ENCODE results near the gene PCED1B.

Gene PCED1B

DNA sequence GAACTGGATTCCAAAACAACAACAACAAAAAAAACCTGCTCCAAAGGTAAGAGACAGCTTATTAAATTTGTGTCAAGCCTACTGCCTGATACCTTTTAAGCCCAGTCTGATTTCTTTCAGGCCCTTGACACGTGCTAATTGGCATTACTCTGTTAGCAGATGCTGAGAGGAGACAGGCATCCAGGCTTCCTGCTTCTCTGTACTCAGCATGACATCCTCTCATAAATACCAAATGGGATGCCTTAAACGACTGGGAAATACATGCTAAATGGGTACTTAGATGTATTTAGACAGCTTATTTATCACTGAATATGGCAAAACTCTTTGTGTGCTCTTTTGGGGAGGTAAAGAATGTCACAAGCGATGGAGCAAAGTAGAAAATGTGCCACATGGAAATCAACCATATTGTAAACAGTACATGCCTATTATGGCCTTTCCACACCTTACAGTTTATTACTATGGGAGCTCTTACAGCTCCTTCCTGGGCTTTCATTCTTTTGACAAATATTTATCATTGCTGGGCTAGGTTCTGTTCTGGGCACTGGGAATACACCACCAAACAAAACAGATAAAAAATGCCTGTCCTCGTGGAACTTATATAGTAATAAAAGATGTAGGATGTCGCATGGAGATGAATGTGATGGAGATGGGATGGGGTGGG lies 11.5 kb upstream of the PCED1B start:
- DNase-seq: no peak

DNA sequence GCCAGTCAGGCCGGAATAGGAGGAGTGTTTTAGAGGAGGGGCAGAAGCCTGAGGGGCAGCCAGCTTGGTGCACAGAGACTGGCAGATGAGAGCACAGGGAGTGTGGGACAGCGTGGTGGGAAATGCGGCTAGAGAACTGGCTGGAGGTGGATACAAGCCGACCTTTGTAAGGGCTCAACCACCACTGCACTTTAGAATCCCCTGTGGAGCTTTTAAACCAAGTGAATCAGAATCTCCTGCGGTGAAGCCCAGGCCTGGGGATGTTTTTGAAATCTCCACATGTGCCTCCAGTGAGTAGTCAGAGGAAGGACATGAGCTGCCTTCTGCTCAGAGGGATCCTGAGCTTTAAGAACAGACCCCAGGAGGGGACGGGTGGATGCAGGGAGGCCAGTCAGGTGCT lies 10.9 kb upstream of the PCED1B start:
- no peak for DNase-seq

DNA sequence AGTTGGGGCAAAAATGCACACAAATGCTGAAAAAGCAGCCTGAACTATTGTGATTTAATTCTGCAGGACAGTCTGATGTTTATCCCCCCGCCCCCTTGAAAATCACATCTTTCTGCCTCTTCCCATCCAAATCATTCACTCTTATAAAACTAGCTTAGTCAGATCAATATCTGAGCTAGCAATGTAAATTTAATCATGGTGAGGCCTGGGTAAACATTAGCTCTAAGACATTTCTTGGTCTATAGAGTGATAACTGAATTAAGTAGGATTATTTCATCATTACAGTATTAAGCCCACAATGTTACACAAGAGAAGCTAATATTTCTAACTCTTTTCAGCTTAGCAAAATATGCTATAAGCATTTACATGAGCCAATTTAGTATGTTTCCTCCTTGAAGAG lies 9.1 kb upstream of the PCED1B start:
- no peak for DNase-seq

DNA sequence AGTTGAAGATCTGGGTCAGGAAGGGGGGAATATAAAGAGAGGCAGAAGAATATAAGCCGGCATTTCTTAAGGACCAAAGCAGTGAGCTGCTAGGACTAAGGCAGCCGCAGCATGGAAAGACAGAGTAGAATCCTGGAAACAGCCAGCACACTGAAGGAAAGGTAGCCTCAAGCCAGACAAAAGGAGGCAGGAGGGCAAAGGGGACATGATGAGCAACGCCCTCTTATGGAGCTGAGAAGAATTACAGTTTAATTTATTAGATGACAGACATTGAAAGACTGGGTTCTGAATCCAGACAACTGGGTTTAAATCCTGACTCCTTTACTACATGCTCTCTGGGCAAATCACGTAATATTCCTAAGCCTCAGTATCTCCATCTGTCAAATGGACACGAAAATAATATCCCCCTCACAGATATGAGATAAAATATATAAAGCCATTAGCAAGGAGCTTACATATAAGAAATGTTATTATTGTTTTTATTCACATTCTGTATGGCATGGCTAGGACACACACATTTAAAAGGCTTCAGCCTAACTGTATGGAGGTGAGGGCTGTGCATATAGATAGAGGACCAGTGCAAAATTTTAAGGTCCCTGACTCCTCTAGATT lies 8.1 kb upstream of the PCED1B start:
- peak in 1 of 2 experiments; percentile 1 for DNase-seq

DNA sequence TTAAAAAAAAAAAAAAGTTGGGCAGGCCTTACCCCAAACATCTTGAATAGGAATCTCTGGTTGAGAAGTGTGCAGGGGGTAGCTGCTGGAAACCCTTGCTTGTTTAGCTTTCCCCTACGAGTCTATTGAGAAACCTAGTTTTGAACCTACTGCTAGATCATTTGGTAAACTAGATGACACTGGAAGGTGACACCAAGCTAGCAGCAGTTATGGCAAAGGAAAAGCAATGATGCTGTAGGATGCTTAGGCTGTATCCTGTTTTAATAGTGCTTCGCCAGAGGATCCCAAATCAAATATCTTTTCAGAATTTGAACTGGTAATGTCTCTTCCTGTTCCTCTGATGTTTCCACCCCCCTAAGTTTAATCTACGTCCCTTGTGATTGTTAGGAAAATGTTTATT lies 5.5 kb upstream of the PCED1B start:
- no peak for DNase-seq

DNA sequence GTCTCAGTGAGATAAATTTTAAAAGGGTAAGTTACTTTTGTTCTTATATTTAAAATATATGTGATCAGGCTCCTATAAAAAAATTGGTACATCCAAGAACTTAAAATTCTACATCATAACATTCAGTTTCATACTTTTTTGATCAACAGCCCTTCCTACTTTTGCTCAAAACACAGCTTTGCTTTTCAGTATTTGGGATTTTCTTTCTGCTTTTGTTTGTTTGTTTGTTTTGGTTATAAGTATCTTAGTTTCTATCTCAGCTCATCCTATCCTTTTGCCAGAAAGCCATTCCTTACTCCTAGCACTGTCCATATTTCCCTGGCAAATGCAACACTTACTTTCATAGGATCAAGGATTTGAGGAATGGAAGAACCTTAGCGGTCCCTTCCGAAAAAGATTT lies 4.7 kb upstream of the PCED1B start:
- DNase-seq: no peak

DNA sequence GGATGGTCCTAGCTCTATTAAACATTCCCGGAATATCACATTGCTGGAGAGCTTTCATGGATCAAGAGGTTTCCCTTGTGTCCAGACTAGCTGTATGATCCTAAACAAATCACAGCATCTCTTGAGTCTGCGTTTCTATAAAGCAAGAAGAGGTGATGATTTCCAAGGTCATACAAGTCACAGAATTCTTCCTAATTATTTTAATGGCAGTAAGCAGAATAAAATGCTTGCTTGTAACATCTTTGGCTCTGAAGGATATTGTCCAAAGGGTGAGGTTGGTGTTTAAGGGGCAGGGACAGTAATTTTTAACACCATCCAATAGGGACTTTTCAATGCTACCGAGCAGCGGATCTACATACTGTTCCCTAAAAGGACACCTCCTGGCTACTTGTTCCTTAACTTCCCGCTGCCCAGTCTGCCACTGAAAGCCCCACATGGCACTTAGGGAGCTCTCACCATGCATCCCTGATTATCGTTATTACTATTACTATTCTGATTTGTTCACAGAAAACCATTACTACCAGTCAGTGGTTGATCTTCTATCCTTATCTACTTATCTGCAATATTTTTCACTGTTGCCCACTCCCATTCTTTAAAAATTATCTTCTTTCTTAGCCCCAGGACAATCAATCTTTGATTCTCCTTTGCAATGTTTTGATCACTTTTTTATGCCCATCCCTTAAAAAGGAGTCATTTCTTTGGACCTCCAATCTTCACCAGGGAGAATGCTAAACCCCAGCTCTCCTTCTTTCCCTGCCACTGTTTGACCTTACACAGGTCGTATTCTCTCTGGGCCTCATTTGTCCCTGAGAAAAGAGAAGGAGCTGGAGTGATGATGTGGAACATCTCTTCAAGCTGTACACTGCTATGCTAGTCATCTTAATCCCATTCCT lies 4.0 kb upstream of the PCED1B start:
- DNase-seq: no peak

DNA sequence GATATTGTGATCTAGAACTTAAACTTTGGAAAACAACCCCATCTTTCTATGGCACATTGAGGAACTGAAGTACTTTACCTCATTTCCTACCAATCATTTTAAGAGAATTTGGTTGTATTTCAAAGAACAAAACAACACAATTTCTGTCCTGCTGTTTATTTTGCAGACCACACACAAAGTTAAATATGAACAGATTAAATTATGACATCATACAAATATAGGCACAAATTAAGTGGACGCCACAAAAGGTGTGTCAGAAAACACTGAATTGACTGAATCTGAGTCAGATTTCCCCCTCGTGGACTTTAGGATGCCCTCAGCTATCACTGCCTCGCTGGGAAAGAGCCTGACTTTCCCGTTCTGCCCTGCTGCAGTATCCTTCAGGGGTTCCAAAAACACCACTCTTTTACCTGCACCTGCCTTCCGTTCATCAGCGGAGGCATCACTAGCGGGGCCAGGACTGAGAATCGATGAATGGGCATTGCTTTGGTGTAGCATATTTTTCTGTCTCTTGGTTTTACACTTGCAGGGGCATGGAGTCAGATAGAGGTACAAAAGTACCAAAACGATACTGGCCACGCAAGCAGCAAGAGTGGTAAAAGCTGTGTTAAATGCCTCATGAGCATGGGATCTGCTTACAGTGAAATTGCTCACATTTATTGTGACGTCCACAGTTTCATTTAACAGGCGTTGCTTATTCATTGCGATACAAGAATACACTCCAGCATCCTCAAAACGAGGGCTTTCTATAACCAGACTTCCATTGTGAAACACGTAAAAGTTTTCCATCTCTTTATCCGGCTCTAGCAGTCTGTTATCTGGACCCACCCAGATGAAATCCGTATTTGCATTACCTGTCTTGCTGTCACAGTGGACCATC lies 2.0 kb upstream of the PCED1B start:
- no peak for DNase-seq

DNA sequence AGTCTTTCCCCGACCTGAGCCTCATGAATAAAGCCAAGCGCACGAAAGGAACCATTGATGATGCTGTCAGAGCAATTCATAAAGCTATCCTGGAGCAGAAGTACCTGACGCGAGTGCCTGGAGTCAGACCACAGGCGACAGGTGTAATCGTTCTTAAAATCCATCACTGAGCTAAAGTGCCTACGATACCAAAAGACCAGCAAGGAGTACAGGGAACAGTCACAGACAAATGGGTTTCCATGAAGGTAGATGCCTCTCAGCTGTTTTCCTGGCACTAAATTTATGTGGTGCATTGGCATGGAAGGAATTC lies 1.4 kb upstream of the PCED1B start:
- no peak for DNase-seq

DNA sequence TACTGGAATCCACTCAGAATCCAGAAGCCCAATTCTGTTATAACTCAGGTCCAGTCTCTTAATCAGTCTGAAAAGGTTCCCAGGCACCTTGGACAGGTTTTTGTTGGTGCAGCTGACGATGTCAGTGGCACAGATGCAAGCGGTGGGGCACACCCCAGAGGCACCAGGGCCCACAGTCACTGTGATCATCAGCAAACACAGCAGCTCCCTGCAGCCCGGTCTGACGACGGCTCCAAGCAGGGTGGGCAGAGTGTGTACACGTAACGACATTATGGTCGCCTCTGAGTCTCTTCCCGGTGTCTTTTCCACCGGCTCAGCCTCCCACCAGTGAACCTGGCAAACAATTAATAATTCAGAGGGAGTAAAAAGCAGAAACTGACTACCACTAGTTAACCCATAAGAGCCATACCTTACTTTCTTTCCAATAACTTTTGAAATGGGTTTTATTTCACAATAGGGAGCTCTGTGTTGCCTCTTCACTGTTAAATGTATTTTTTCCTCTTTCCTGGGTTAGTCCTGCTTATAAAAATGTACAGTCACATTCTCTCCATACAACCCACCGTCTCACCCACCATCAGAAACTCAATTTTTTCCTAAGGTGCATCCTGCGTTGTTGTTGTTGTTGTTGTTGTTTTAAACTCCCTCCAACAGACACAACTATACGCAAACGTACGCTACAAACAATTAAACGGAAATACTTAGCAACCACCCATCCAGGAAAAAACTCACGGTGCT lies 521 bp upstream of the PCED1B start:
- DNase-seq: no peak

DNA sequence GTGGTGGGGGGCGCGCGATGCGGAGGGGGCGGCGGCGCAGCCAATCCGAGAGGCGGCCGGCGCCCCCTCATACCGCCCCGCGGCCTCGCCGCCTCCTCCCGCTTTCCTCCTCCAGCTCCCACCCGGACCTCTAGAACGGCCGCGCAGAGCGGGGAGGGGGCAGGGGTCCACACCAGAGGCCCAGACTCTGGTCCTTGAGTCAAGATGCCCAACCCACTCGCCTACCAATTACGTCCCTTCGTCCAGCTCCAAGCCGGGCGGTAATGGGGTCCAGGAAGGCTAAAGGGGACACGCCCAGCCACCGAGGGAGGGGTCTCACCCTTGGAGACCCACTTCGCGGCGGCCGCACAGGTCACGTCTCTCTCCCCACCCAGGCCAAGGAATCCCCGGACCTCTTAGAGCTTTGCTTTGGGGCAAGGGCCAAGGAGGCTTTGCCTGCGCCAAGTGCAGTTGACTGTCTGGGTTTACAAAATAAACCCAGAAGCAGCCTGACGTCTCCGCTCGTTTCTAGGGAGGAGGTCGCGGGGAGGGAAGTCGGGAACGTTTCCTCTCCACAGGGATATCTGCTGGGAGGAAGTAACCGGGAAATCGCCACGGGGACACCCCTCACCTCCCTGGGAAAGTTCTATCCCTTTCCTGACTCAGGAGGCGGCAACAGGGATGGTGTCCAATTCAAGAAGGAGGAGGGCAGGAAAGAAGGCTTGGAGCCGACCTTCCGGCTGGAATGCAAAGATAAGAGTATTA lies 732 bp downstream of the PCED1B start:
- no peak for DNase-seq

DNA sequence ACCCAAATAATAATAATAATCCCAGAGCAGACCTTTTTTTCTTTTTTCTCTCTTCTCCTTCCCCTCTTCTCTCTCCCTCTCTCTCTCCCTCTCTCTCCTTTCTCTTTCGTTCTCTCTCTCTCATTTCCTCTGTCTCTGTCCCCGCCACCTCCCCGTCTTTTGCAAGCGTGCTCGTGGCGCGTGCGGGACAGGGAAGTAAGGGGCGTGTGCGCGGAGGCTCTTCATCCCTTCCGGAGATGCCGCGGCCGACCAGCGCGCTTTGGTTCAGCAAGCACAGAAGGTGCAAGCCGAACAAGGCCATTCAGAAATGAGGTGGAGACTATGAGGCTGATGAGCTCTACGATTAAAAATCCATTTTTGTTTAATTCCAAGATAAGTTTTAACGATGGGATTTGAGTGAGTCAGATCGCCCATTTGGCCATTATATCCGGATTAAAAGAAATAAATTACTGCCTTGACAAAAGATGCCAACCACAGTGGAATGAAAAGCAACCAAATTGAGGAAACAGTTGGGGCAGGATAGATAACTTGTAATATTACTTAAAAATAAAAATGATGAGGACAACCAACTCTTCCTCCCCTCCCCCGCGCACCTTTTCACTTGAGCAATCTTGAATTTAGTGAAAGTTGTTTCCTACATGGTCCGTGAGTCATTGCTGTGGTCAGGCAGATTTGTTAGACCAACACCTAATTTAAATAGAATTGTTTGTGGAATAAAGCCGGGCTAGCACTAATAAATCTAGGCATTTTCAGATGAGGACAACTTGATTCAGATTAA lies 1.5 kb downstream of the PCED1B start:
- DNase-seq: no peak

DNA sequence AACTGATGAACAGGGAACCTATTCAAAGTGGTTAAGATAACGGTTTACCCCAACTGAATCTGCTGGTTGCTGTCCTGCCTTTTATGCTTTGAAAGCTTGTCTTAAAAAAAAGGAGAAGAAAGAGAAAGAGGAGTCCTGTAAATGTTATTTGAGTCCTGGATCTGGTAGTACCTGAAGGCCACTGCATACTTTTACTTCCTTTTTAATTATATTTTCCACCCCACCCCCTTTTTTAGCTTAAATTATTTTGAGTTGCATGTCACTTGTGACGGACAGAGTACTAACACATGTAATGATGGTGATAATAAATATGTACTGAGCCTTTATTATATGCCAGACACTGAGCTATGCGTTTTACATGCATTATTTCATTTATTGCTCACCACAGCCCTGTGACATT lies 2.9 kb downstream of the PCED1B start:
- DNase-seq: no peak

DNA sequence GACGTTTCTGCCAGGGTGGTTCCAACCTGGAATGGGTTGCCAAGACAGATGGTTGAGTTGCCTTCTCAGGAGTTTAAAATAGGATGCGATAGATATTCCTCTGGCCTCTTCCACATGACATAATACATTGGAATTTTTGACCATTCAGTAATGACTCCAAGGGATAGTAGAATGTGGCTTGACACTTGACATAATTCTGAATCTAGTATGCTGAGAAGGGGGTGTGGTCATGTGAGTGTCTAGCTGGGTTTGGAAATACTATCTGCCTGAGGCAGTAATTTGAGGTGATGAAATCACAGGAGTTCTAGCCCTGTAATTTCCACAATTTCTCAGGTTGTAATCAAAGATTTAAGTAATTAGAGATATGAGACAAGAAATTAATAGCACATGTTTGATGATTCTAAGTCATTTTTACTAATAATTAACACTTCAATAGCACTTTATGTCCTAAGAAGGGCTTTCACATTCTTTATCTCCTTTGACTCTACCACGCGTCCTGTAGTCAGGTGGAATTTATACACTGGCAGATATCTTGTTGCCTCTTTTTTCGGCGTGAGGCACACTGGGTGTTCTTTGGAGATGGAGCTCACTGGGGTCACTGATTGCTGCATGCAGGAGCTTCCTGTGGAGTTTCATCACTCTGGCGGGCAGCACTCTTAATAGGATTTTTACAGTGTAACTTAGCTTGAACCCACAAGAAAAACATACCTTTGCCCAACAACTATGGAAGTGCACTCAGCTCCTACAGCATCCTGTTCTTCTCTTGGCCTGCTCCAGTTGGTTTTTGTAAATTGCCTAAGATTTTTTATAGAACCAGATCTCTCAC lies 3.6 kb downstream of the PCED1B start:
- no peak for DNase-seq

DNA sequence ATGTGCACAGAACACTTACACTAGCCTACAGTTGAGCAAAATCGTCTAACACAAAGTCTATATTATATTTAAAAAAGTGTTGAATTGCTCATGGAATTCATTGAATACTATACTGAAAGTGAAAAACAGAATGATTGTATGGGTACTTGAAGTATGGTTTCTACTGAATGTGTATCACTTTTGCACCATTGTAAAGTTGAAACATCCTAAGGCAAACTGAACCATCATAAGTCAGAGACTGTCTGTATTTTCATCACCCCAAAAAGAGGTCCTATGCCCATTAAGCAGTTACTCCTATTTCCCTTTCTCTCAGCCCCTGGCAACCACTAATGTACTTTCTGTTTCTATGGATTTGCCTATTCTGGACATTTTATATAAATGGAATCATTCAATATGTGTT lies 4.8 kb downstream of the PCED1B start:
- DNase-seq: no peak

DNA sequence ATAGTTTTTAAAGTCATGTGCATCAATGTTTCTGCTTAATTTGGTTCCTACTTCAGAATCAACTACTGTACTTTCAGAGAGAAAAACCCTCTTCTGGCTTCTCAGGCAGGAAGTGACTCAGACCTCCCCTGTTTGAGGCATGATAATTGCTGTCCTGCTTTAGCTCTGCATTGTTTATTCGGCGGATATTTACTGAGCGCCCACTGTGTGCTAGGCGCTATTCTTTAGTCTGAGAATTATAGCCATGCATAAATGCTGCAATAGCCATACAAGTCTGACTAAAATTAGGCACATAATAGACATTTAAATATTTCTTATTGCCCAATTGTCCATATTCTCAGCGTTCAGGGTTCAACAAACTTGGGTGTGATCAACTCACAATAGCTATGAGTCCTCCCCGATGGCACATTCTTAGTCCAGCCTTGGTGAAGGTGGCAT lies 6.4 kb downstream of the PCED1B start:
- DNase-seq: no peak

DNA sequence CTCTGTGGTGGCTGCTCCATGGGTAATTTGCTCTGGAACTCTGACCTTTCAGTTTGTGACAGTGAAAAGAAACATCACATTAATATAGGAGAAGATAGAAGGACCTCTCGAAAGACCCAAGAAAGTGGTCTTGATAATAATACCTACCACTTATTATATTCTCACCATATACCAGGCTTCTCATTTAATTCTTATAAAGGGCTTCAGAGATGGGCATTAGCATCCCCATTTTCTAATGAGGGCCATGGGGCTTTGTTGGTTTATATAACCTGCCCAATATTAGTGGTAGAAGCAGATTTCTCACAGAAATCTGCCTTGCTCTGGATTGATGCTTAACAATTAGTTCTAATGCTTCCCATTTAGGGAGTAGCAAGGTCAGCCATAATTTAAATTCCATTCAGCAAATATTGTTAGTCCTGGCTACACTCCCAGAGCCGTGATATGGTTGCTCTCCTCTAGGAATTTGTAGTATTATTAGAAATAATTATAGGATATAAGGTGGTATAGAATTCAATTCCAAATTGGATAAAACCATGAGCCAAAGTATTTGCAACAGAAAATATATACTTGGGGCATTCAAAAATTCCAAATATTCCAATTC lies 7.8 kb downstream of the PCED1B start:
- no peak for DNase-seq

DNA sequence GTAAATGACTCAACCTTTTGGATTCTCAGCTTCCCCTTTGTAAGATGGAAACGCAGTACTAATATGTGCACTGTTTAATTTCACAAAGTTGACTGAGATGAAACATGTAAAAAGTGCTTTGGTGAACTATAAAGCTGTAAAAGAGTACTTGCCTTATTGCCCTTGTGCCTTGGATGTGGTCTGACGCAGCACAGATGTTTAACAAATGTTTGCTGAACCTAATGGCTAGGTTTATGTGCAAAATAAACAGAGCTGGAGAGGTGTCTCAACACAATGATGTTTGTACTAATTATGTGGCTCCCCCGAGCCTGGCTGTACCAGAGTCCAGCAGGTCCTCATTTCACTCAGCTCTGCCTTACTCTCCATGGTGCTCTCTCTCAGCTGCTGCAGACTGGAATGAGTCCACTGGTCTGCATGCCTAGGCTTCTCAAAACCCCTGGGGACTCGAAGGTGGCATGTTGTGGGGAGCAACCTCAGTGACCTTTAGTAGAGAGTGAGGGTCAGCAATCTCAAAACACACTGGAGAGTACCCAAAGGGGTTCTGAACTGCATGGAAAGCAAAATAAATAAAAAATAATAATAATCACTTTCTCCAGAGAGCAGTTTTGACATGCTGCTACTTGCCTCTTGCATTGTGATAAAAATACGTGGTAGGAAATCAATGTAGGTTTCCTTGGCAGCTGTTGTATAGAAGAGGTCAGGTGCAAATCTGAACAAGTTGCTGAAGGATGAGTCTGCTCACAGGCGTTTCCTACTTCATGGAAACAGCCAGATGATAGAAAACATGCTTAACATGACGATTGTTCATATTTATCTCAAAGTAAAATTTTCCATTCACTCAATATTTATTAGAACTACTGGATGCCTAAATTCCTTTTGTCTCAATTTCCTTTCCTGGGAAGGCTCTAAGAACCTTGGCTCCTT lies 8.9 kb downstream of the PCED1B start:
- no peak for DNase-seq

All from NCI-H446 (cell line).